A172 (cell line): ENCODE results near the gene HCFC1. TPM values are rescaled to one million over a fixed set of nuclear protein-coding genes. Genes with fewer than 3 reads are reported as not detected.
A peak's percentile ranks its signal among the peaks of the same experiment; 100 is the strongest.

ENCODE experiments used
- DNase-seq: peaks from one replicate; pipeline ENCODE4 v3.0.0-alpha.2; 2015; ENCODE audit warnings: low spot score
- total RNA-seq: library from RNA; depleted of rRNA; stranded (reverse); fragments of >200 nt; shearing (Covaris generic); gene quantifications from 2 replicates; pipeline ENCODE4 v1.2.3, GENCODE V29; 2014; rRNA removed

The HCFC1 gene
- total RNA-seq, 1 experiment from 2014 or later: 40.8 TPM

DNA sequence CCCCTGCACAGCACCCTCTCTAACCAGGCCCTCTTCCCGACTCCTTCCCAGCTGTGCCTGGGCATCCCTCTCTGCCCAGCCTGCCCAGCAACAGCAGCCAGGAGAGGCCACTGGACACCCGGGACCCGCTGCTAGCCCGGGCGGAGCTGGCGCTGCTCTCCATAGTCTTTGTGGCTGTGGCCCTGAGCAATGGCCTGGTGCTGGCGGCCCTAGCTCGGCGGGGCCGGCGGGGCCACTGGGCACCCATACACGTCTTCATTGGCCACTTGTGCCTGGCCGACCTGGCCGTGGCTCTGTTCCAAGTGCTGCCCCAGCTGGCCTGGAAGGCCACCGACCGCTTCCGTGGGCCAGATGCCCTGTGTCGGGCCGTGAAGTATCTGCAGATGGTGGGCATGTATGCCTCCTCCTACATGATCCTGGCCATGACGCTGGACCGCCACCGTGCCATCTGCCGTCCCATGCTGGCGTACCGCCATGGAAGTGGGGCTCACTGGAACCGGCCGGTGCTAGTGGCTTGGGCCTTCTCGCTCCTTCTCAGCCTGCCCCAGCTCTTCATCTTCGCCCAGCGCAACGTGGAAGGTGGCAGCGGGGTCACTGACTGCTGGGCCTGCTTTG is 66.0 kb downstream of the HCFC1 start:
- no peak for DNase-seq

DNA sequence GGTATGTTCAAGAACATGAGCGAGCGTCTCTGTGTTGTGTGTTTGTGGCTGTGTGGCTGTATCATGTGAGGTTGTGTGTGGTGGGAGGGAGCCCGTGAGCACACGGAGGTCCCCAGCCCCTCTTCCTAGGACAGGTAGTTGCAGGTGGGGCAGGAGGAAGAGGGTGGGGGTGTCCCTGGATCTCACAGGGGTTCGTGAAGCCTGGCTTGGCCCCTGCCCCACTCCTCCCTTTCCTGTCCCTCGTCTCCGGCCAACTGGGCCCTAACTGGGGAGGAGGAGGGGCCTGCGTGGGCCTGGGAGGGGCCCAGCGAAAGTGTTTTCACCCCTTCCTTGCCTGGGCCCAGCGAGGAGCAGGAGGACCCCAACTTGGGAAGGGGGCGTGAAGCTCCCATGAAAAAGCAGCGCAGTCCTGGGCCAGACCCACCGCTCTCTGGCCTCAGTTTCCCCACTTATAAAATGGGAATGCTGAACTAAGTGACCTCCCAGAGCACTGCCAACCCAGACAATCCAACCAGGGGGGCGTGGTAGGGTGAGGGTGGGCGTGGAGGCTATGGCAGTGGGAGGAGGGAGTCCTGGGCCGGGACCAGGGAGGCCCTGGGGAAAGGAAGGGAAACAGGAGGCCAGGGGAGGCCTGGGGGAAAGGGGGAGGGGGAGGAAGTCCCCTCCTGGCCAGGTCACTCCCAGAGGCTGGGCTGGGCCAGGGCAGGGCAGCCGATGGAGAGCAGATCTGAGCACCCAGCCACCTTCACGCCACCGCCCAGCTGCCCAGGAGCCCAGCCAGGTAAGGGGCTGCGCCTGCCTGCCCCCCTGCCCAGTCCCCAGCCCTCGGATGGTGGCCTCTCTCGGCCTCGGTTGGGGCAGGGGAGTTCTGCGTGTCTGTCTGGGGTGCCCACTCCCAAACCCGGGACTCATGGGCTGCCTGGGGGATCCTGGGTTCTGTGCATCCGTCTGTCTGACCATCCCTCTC is 67.3 kb downstream of the HCFC1 start, which contains the start of gene AVPR2:
Gene AVPR2 (plus strand): TSS at position 683 of the 967 bp plus-strand sequence. CDS start 473 bp downstream, outside the sequence.
- no peak for DNase-seq

DNA sequence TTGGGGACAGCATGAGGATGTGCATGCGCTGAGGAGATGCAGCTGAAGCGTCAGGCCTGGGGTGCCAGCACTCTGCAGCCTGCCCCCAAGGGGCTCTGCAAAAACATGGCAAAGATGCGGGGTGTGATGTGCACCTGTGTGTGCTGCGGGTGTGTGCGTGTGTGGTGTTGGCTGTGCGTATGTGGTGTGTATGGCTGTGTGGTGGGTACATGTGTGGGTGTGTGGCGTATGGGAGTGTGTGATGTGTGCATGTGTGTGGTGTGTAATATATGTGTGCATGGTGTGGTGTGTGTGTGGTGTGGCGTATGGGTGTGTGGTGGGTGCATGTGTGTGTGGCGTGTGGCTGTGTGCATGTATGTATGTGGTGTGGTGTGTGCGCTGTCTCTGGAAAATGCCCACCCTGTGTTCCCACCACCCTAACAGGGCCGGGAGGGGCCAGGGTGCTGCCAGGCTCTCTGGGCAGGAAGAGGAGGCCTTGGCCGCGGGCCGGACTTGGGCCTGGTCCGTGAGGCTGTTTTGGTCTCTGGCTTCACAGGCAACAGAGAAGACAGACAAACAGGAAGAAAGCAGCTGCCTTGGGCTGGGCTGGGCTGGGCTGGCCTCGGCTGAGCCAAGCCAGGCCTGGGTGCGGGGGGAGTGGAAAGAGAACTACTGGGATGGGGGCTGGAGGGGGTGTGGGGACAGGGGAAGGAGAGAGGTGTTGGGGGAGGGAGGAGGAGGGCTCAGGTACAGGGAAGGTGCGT is 68.2 kb downstream of the HCFC1 start:
- no peak for DNase-seq

DNA sequence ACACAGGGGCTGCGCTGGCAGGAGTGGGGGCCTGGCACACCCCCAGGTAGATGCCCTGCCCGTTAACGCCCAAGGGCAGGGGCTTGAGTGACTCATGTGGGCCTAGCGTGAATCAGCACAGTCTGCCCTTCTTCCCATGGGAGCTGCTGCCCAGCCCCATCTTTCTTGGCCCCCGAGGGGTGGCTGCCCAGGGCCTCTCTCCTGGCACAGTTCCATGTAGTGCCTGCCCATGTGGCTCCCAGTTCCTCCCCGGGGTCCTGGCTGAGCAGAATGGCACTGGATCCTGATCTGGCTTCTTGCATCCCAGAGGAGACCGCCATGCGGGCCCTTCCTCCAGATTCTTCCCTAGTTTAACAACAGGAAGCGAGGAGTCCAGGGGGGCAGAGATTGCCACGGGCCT is 69.2 kb downstream of the HCFC1 start:
- DNase-seq: peak; percentile 79

DNA sequence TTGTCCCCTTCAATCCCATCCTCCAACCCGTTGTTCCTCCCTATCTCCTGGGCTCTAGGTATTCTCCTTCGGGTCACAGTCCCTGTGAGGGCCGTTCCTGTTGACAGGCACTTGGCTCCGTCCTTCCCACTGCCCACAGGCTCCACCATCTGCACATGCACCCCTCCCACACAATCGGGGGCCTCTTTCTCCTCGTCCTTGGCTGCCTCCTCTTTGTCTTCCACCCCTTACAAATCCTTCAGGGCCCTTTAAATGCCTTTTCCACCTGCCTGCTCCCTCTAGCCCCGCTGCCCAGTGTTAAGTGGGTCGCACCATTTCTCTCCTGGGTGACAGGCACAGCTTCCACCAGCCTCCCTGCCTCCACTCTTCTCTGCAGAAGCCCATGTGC is 69.9 kb downstream of the HCFC1 start:
- peak; percentile 37 for DNase-seq

DNA sequence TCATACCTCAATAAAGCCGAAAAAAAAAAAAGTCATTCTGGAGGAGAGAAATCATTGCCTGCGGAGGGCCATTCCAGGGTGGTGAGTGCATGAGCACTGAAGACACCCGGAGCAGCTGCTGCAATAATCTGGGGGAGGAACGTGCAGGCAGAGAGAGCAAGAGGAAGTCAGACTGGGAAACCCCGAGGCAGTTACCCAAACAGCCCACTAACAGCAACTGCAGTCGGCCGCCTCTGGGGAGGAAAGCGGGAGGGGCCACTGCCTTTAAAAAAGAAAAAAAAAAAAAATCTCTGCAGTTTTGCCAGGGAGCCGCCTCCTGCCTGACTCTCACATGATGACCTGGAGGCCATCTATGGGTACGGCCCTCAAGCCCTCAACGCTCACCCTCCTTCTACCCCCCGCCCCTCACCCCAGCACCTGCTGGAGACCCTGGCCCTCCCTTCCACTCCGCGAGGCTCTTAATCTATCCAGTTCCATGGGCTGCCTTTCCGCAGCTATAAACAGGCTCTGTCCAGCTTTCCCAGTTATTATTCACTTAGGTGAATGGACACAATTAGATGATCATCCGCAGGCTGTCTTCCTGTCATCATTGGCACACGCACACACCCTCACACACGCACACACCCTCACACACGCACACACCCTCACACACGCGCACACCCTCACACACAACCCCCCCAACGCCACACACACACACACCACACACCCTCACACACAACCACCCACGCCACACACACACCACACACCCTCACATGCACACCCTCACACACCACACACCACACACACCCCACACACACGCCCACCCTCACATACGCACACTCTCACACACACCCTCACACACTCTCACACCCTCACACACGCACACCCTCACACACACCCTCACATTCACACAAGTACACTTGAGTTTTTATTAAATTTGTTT is 70.5 kb downstream of the HCFC1 start:
- peak; percentile 94 for DNase-seq

DNA sequence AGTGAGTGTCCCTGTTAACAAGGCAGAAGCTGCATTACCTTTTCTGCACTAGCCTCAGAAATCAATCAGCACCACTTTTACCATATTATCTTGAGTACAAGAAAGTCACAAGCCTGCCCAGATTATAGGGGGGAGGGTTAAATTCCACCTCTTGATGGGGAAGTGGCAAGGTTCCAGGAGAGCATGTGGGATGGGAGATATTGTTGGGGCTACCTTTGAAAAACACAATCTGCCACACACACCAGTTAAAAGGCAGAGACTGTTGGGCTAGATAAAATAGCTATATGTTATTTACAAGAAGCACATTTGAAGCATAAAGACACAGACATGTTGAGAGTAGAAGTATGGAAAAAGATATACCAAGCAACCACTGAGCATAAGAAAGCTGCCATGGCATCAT is 73.7 kb downstream of the HCFC1 start:
- no peak for DNase-seq

Other genes starting within 250 kb of the HCFC1 start
- gene BCAP31, start 247.4 kb downstream of the HCFC1 start, total RNA-seq: 523 and 538 TPM in 2 replicates
- 44.7 and 44.8 TPM in 2 replicates for gene ABCD1, start 247.0 kb downstream of the HCFC1 start, total RNA-seq
- gene PLXNB3, start 207.6 kb downstream of the HCFC1 start, total RNA-seq: 13.8 and 14.3 TPM in 2 replicates
- 0.59 and 2.2 TPM in 2 replicates for gene SRPK3, start 190.8 kb downstream of the HCFC1 start, total RNA-seq
- 116 and 127 TPM in 2 replicates for gene IDH3G, start 177.4 kb downstream of the HCFC1 start, total RNA-seq
- gene SSR4, start 177.2 kb downstream of the HCFC1 start, total RNA-seq: 227 and 287 TPM in 2 replicates
- gene PDZD4, start 141.3 kb downstream of the HCFC1 start, total RNA-seq: 8.2 and 10.5 TPM in 2 replicates
- 77.7 and 94.0 TPM in 2 replicates for gene L1CAM, start 85.6 kb downstream of the HCFC1 start, total RNA-seq
- 2.0 and 2.6 TPM in 2 replicates for gene AVPR2, start 67.1 kb downstream of the HCFC1 start, total RNA-seq
- gene ARHGAP4, start 45.6 kb downstream of the HCFC1 start, total RNA-seq: 1.3 and 5.3 TPM in 2 replicates
- 210 and 249 TPM in 2 replicates for gene NAA10, start 36.8 kb downstream of the HCFC1 start, total RNA-seq
- gene RENBP, start 27.2 kb downstream of the HCFC1 start, total RNA-seq: 0.62 TPM in 2 replicates
- gene TMEM187, start 936 bp upstream of the HCFC1 start, total RNA-seq: 8.6 and 9.6 TPM in 2 replicates
- 192 and 220 TPM in 2 replicates for gene IRAK1, start 48.1 kb upstream of the HCFC1 start, total RNA-seq
- 35.1 and 48.3 TPM in 2 replicates for gene MECP2, start 125.9 kb upstream of the HCFC1 start, total RNA-seq
- gene OPN1LW, start 172.4 kb upstream of the HCFC1 start, total RNA-seq: not detected in 2 replicates
- gene OPN1MW, start 210.8 kb upstream of the HCFC1 start, total RNA-seq: not detected in 2 replicates
- not detected in 2 replicates for gene OPN1MW2, start 247.9 kb upstream of the HCFC1 start, total RNA-seq